Body of pancreas (tissue), 4 donors: ENCODE measurements around the gene KRT16. TPM values are rescaled to one million over a fixed set of nuclear protein-coding genes. Genes with fewer than 3 reads are reported as not detected.

Experiments used
- ATAC-seq: fragments of 150-250 bp; one replicate; pipeline ENCODE4 v1.9.1; 2016
- DNase-seq, 4 donors: peaks; one replicate each; pipeline ENCODE4 v3.0.0-alpha.2; 2019
- H3K27ac ChIP-seq, 4 donors: fragments of 200-600 bp; sonication (generic); 1 replicate in 3 of 4; 2 replicates in 1 of 4; pipeline versions ENCODE4 v1.5.1 to v1.6.1; 2016 to 2019; ENCODE audit warnings: mild to moderate bottlenecking in 1 of 4, mixed read lengths in 1 of 4, moderate library complexity in 1 of 4
- H3K27me3 ChIP-seq, 2 donors: fragments of 200-600 bp; sonication (generic); one replicate each; pipeline ENCODE4 v1.6.0; 2016; ENCODE audit warnings: mild to moderate bottlenecking in 1 of 2
- H3K36me3 ChIP-seq, 2 donors: fragments of 200-600 bp; sonication (generic); replicated peaks in 1 of 2; 2 replicates each; pipeline ENCODE4 v1.5.1; 2016; ENCODE audit warnings: low read depth in 2 of 2; ENCODE audit not compliant: insufficient read depth in 1 of 2
- H3K4me1 ChIP-seq: fragments of 200-600 bp; sonication (generic); one replicate; pipeline ENCODE4 v1.6.0; 2016
- H3K4me3 ChIP-seq, 2 donors: fragments of 200-600 bp; sonication (generic); 1 replicate in 1 of 2; 2 replicates in 1 of 2; pipeline ENCODE4 v1.5.1; 2016 to 2019
- H3K9me3 ChIP-seq, 3 donors: fragments of 200-600 bp; sonication (generic); 1 replicate in 2 of 3; 2 replicates in 1 of 3; pipeline ENCODE4 v1.5.1; 2016
- CTCF ChIP-seq, 7 experiments: fragments of 450-650 bp in 4 of 7; fragments of 200-600 bp in 3 of 7; sonication (generic) in 3 of 7; IDR thresholded peaks; one replicate each; pipeline ENCODE4 v1.5.1; 2016 to 2019; ENCODE audit warnings: antibody characterized with exemption in 7 of 7
- POLR2A ChIP-seq, 3 donors: fragments of 450-650 bp; IDR thresholded peaks; one replicate each; pipeline ENCODE4 v1.6.1; 2016; ENCODE audit warnings: antibody characterized with exemption in 3 of 3, mild to moderate bottlenecking in 2 of 3
- WGBS, 2 donors: methylation state at CpG; one replicate each; pipeline ENCODE4 v1.1.5; 2017; 5-methylcytosine and 5-hydroxymethylcytosine counted together
- intact Hi-C: fragments of 100-400 bp; cut with DNase I; formaldehyde crosslinking; loops from one replicate; pipeline ENCODE4 v1.15.1; 2023
- total RNA-seq, 2 donors: library from RNA; depleted of rRNA; stranded (reverse); fragments of >200 nt; gene quantifications; one replicate each; pipeline ENCODE4 v1.1.0, GENCODE V29; 2016

The KRT16 gene
- total RNA-seq, 2 donors from 2014 or later = 1.6 to 4.2 TPM

- DNase-seq (no peak), ATAC-seq (no peak)
- Histone ChIP-seq H3K36me3 (no peaks in the 10 kb centered on the region), H3K27ac (no peak overlapping the region), H3K4me1 (peaks cover 5% of the 10 kb centered on the region), H3K27me3 (no peaks in the 10 kb centered on the region), H3K4me3 (no peak overlapping the region), H3K9me3 (no peaks in the 10 kb centered on the region)
- TF ChIP-seq CTCF (IDR thresholded peaks at IDR 0.05) (no peak), POLR2A (IDR thresholded peaks at IDR 0.05) (no peak)
- WGBS, 2 donors = 83 to 95% methylated on average over 4 of the region's 4 CpGs
- intact Hi-C loops = no loop called here
These were observed 31.1 kb downstream of the KRT16 start for GRCh38 chr17:41581366-41582060.

- ATAC-seq = no peak
- WGBS, 2 donors = 16 to 27% methylated on average over 1 of the region's 1 CpG
- TF ChIP-seq CTCF (IDR thresholded peaks at IDR 0.05) (no peak), POLR2A (IDR thresholded peaks at IDR 0.05) (no peak)
- intact Hi-C loops = no loop called here
- no peak overlapping the region for H3K27ac ChIP-seq
- H3K9me3 ChIP-seq = no peaks in the 10 kb centered on the region
- no peaks in the 10 kb centered on the region for H3K36me3 ChIP-seq
- no peaks in the 10 kb centered on the region for H3K27me3 ChIP-seq
- peaks cover 5% of the 10 kb centered on the region for H3K4me1 ChIP-seq
- no peak for DNase-seq
- H3K4me3 ChIP-seq = no peak overlapping the region
These were observed 31.7 kb downstream of the KRT16 start for GRCh38 chr17:41580687-41581365.

DNA sequence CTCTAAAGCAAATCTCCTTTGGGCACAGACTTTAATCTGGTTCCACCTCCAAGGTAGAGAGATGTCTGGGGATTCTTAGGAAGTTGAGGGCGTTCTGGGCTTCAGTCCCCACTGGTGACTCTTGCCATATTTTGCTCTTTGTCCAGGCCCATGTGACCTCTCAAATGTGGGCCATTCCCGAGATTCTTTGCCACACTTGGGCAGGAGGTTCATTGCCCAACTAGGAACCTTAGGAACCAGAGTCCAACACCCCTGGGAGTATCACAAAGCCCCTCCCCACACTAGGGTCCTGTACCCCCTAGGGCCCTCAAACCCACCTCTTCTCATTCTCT, 32.4 kb downstream of the KRT16 start:
- H3K27ac ChIP-seq = no peak overlapping the region
- no peaks in the 10 kb centered on the region for H3K9me3 ChIP-seq
- peaks cover 5% of the 10 kb centered on the region for H3K4me1 ChIP-seq
- 53 to 75% methylated on average over 2 of the region's 2 CpGs for WGBS, 2 donors
- H3K36me3 ChIP-seq = no peaks in the 10 kb centered on the region
- ATAC-seq = no peak
- intact Hi-C loops = no loop called here
- no peak for TF ChIP-seq POLR2A (IDR thresholded peaks at IDR 0.05)
- no peaks in the 10 kb centered on the region for H3K27me3 ChIP-seq
- H3K4me3 ChIP-seq = no peak overlapping the region
- DNase-seq = no peak

- DNase-seq (peak; percentile 87 to 92 (median 92)), ATAC-seq (peak; percentile 96)
- 33 to 39% methylated on average over 18 of the region's 18 CpGs for WGBS, 2 donors
- Histone ChIP-seq H3K36me3 (no peaks in the 10 kb centered on the region), H3K4me3 (no peak overlapping the region), H3K4me1 (peaks cover 5% of the 10 kb centered on the region), H3K27ac (no peak overlapping the region), H3K9me3 (no peaks in the 10 kb centered on the region), H3K27me3 (no peaks in the 10 kb centered on the region)
- TF ChIP-seq CTCF (IDR thresholded peaks at IDR 0.05) (peak; percentile 71 to 94 (median 82)), POLR2A (IDR thresholded peaks at IDR 0.05) (peak in 2 of 3 donors; percentile 38 to 43)
- intact Hi-C loops = no loop called here
These were observed 32.9 kb downstream of the KRT16 start for GRCh38 chr17:41579484-41580243.

DNA sequence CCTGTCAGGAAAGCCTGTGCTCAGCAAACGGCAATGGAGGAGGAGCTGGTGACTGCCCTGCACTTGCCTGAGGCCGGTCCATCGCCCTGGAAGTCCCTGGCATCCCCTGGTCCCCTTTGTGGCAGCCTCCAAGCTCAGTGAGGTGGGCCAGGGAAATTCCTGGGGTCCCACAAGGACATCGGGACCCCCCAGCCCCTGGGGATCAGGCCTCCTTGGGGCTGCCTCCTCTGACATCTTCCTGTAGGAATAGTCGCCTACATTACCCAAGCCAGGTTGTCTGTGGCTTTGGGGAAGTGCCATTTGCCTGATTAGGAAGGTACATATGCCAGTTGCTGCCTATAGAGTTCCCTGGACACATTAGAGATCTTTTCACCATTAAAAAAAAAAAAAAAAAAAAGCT, 33.6 kb downstream of the KRT16 start:
- no peak overlapping the region for H3K27ac ChIP-seq
- 79 to 81% methylated on average over 3 to 5 of the region's 5 CpGs for WGBS, 2 donors
- TF ChIP-seq POLR2A (IDR thresholded peaks at IDR 0.05) = no peak
- no peak for TF ChIP-seq CTCF (IDR thresholded peaks at IDR 0.05)
- no peaks in the 10 kb centered on the region for H3K27me3 ChIP-seq
- H3K36me3 ChIP-seq = no peaks in the 10 kb centered on the region
- ATAC-seq (no peak), DNase-seq (no peak)
- no peak overlapping the region for H3K4me3 ChIP-seq
- intact Hi-C loops = no loop called here
- no peaks in the 10 kb centered on the region for H3K9me3 ChIP-seq
- H3K4me1 ChIP-seq = peaks cover 5% of the 10 kb centered on the region
